Peyer's patch (tissue), 4 donors: ENCODE measurements around the gene ROPN1B.
"Not testable (repeated sequence)": the region's sequence is repeated elsewhere in the genome, so short reads cannot be mapped to it uniquely, and the experiment has no call there.

ENCODE experiments used
- POLR2A ChIP-seq, 2 donors: fragments of 450-650 bp; IDR thresholded peaks; one replicate each; pipeline ENCODE4 v1.5.1; 2017; ENCODE audit warnings: antibody characterized with exemption in 2 of 2, mild to moderate bottlenecking in 2 of 2, moderate library complexity in 2 of 2
- TF ChIP-seq, protein P1 (sequence below), 6 experiments: fragments of 450-650 bp in 4 of 6; fragments of 200-600 bp in 2 of 6; sonication (generic) in 1 of 6; IDR thresholded peaks; one replicate each; pipeline ENCODE4 v1.5.1; 2017 to 2019; ENCODE audit warnings: antibody characterized with exemption in 6 of 6, mild to moderate bottlenecking in 3 of 6, moderate library complexity in 1 of 6

- TF ChIP-seq, protein P1, sequence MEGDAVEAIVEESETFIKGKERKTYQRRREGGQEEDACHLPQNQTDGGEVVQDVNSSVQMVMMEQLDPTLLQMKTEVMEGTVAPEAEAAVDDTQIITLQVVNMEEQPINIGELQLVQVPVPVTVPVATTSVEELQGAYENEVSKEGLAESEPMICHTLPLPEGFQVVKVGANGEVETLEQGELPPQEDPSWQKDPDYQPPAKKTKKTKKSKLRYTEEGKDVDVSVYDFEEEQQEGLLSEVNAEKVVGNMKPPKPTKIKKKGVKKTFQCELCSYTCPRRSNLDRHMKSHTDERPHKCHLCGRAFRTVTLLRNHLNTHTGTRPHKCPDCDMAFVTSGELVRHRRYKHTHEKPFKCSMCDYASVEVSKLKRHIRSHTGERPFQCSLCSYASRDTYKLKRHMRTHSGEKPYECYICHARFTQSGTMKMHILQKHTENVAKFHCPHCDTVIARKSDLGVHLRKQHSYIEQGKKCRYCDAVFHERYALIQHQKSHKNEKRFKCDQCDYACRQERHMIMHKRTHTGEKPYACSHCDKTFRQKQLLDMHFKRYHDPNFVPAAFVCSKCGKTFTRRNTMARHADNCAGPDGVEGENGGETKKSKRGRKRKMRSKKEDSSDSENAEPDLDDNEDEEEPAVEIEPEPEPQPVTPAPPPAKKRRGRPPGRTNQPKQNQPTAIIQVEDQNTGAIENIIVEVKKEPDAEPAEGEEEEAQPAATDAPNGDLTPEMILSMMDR (IDR thresholded peaks at IDR 0.05): not testable (repeated sequence)
- not testable (repeated sequence) for TF ChIP-seq POLR2A (IDR thresholded peaks at IDR 0.05)
These were observed 48.8 kb upstream of the ROPN1B start for GRCh38 chr3:125920191-125920590.
